ENCODE data around the gene MAPKAPK2.

DNA sequence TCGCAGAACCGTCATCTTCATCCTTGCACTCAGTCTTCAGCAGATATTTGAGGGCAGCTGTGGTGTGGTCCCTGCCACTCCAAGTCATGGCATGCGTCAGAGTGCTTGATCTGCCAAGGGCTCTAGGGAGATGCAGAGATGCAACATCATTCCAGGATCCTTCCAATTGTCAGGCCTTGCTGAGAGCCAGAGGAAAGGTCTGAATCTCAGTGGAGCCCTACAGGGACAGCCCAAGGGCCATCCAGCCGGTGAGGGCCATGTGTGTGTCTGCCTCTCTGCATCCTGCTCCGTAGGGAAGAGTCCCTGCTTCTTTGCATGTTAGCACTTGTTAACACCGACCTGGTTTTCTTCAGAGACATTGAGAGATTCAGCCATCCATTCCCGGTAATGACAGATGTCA lies 17.6 kb downstream of the MAPKAPK2 start:
- TF ChIP-seq, protein P1, sequence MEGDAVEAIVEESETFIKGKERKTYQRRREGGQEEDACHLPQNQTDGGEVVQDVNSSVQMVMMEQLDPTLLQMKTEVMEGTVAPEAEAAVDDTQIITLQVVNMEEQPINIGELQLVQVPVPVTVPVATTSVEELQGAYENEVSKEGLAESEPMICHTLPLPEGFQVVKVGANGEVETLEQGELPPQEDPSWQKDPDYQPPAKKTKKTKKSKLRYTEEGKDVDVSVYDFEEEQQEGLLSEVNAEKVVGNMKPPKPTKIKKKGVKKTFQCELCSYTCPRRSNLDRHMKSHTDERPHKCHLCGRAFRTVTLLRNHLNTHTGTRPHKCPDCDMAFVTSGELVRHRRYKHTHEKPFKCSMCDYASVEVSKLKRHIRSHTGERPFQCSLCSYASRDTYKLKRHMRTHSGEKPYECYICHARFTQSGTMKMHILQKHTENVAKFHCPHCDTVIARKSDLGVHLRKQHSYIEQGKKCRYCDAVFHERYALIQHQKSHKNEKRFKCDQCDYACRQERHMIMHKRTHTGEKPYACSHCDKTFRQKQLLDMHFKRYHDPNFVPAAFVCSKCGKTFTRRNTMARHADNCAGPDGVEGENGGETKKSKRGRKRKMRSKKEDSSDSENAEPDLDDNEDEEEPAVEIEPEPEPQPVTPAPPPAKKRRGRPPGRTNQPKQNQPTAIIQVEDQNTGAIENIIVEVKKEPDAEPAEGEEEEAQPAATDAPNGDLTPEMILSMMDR (IDR thresholded peaks at IDR 0.05): no peak
- no peak for TF ChIP-seq ZFX (IDR thresholded peaks at IDR 0.05; ENCODE audit: borderline replicate concordance)

All from 22Rv1 (cell line).